Tibial nerve (tissue), 4 donors: ENCODE results near the gene C20orf96.
A peak's percentile ranks its signal among the peaks of the same experiment; 100 is the strongest.

Experiments used
- CTCF ChIP-seq, 5 experiments: fragments of 200-600 bp in 3 of 5; fragments of 450-650 bp in 2 of 5; sonication (generic) in 3 of 5; IDR thresholded peaks; one replicate each; pipeline ENCODE4 v1.5.1; 2016 to 2019; ENCODE audit warnings: antibody characterized with exemption in 5 of 5, mild to moderate bottlenecking in 3 of 5, moderate library complexity in 2 of 5
- EP300 ChIP-seq, 2 donors: sonication (generic); formaldehyde crosslinking; IDR thresholded peaks; one replicate each; pipeline ENCODE4 v1.6.1; 2017; ENCODE audit warnings: antibody characterized with exemption in 2 of 2, mild to moderate bottlenecking in 1 of 2
- POLR2A ChIP-seq, 2 donors: fragments of 450-650 bp; IDR thresholded peaks; one replicate each; pipeline ENCODE4 v1.6.1; 2017; ENCODE audit warnings: antibody characterized with exemption in 2 of 2, mild to moderate bottlenecking in 2 of 2, moderate library complexity in 2 of 2

- TF ChIP-seq POLR2A (IDR thresholded peaks at IDR 0.05) (no peak), EP300 (IDR thresholded peaks at IDR 0.05) (no peak), CTCF (IDR thresholded peaks at IDR 0.05) (peak in 1 of 5 experiments; percentile 5)
These were observed 31.6 kb downstream of the C20orf96 start for GRCh38 chr20:258963-259362.
